H1 (cell line): Measurements from ENCODE around the gene DOCK10. TPM values are rescaled to one million over a fixed set of nuclear protein-coding genes. Genes with fewer than 3 reads are reported as not detected.

Experiments
- CTCF ChIA-PET: fragments of 300-600 bp; sonication (Branson Sonifier 250); formaldehyde crosslinking; loops from one replicate; lab custom pipeline; 2021; ENCODE audit not compliant: partially characterized antibody; lab: Charles Lee
- POLR2A ChIA-PET: fragments of 300-600 bp; sonication (Branson Sonifier 250); formaldehyde crosslinking; loops from one replicate; lab custom pipeline; 2021; ENCODE audit warnings: inconsistent platforms; ENCODE audit not compliant: partially characterized antibody; lab: Charles Lee
- DNase-seq, 2 experiments: peaks; one replicate each; pipeline versions ENCODE4 v3.0.0 to v3.0.0-alpha.2; 2010 to 2022; ENCODE audit warnings: low spot score in 2 of 2, low read depth in 1 of 2, mixed read lengths in 1 of 2
- FAIRE-seq: peaks from 2 replicates; lab custom pipeline; 2011; peaks lifted over from hg19 to GRCh38; lab: Jason Lieb, UNC
- H2AFZ ChIP-seq: 2 replicates; pipeline ENCODE4 v1.8.1; 2012; ENCODE audit warnings: low read length, inconsistent platforms
- H2AK5ac ChIP-seq: 2 replicates; pipeline ENCODE4 v1.6.1; 2013; ENCODE audit warnings: low read depth, low read length
- H2BK120ac ChIP-seq: replicated peaks from 2 replicates; pipeline ENCODE3; 2013; ENCODE audit warnings: low read depth, low read length, inconsistent platforms
- H2BK12ac ChIP-seq: 2 replicates; pipeline ENCODE4 v1.6.1; 2013; ENCODE audit warnings: low read depth, low read length
- H2BK15ac ChIP-seq: 2 replicates; pipeline ENCODE4 v1.6.1; 2013; ENCODE audit warnings: low read length
- H2BK20ac ChIP-seq: 2 replicates; pipeline ENCODE4 v1.6.1; 2013; ENCODE audit warnings: low read length
- H2BK5ac ChIP-seq: 2 replicates; pipeline ENCODE4 v1.6.1; 2013; ENCODE audit warnings: low read depth, low read length
- H3K14ac ChIP-seq: 2 replicates; pipeline ENCODE4 v1.6.1; 2013; ENCODE audit warnings: inconsistent platforms; ENCODE audit not compliant: insufficient read length
- H3K18ac ChIP-seq: 2 replicates; pipeline ENCODE4 v1.6.1; 2013; ENCODE audit warnings: low read length; ENCODE audit errors: extremely low read depth
- H3K23ac ChIP-seq: 2 replicates; pipeline ENCODE4 v1.6.1; 2013; ENCODE audit warnings: inconsistent platforms; ENCODE audit not compliant: insufficient read length
- H3K23me2 ChIP-seq: 2 replicates; pipeline ENCODE4 v1.6.1; 2013; ENCODE audit warnings: low read depth, low read length
- H3K27ac ChIP-seq: 2 replicates; pipeline ENCODE4 v1.6.1; 2011; ENCODE audit warnings: low read depth, low read length, inconsistent platforms
- H3K27me3 ChIP-seq, 4 experiments: replicated peaks in 1 of 4; 1 replicate in 1 of 4; 2 replicates in 3 of 4; pipeline versions ENCODE4 v1.6.1 to v1.8.1; 2011 to 2013; ENCODE audit warnings: low read length in 3 of 4, mild to moderate bottlenecking in 3 of 4, inconsistent platforms in 2 of 4, mixed read lengths in 2 of 4, moderate library complexity in 1 of 4; ENCODE audit not compliant: control insufficient read depth in 3 of 4, insufficient read depth in 3 of 4; ENCODE audit errors: extremely low read depth in 1 of 4
- H3K36me3 ChIP-seq, 4 experiments: 2 replicates each; pipeline versions ENCODE4 v1.6.1 to v1.8.1; 2011 to 2013; ENCODE audit warnings: mild to moderate bottlenecking in 4 of 4, low read length in 3 of 4, moderate library complexity in 2 of 4, control low read depth in 1 of 4, inconsistent platforms in 1 of 4; ENCODE audit not compliant: insufficient read depth in 4 of 4, control insufficient read depth in 2 of 4
- H3K4ac ChIP-seq: replicated peaks from 2 replicates; pipeline ENCODE3; 2013; ENCODE audit warnings: low read length, low read depth, mixed read lengths, inconsistent platforms; ENCODE audit not compliant: insufficient read length
- H3K4me1 ChIP-seq, 4 experiments: replicated peaks in 1 of 4; 1 replicate in 1 of 4; 2 replicates in 3 of 4; pipeline versions ENCODE4 v1.6.1 to v1.8.1; 2011 to 2013; ENCODE audit warnings: low read length in 3 of 4, inconsistent platforms in 2 of 4, mixed read lengths in 1 of 4; ENCODE audit not compliant: insufficient read depth in 4 of 4, control insufficient read depth in 3 of 4
- H3K4me2 ChIP-seq, 2 experiments: 2 replicates each; pipeline versions ENCODE4 v1.6.1 to v1.8.1; 2011 to 2013; ENCODE audit warnings: low read depth in 2 of 2, low read length in 2 of 2, control low read depth in 1 of 2, inconsistent platforms in 1 of 2, mild to moderate bottlenecking in 1 of 2; ENCODE audit not compliant: insufficient read depth in 1 of 2
- H3K4me3 ChIP-seq, 4 experiments: fragments of 200-600, 300-600 bp in 1 of 4; sonication (generic), shearing (Covaris generic), sonication (Bioruptor Twin) in 1 of 4; 2 replicates each; pipeline versions ENCODE4 v1.5.1 to v1.8.1; 2011 to 2016; ENCODE audit warnings: low read length in 4 of 4, low read depth in 3 of 4, control low read depth in 2 of 4, inconsistent platforms in 2 of 4, mild to moderate bottlenecking in 2 of 4, mixed read lengths in 1 of 4, moderate library complexity in 1 of 4; ENCODE audit not compliant: insufficient read depth in 2 of 4; ENCODE audit errors: extremely low read depth in 1 of 4
- H3K56ac ChIP-seq: replicated peaks from 2 replicates; pipeline ENCODE3; 2013; ENCODE audit warnings: low read depth, mild to moderate bottlenecking, mixed read lengths, low read length, inconsistent platforms; ENCODE audit not compliant: insufficient read length
- H3K79me1 ChIP-seq: 2 replicates; pipeline ENCODE4 v1.6.1; 2013; ENCODE audit warnings: low read depth, low read length, control low read depth
- H3K79me2 ChIP-seq, 2 experiments: 2 replicates each; pipeline versions ENCODE4 v1.6.1 to v1.8.1; 2012 to 2013; ENCODE audit warnings: low read length in 2 of 2, mild to moderate bottlenecking in 2 of 2, inconsistent platforms in 1 of 2; ENCODE audit not compliant: insufficient read depth in 2 of 2, control insufficient read depth in 1 of 2
- H3K9ac ChIP-seq, 4 experiments: replicated peaks in 1 of 4; 1 replicate in 1 of 4; 2 replicates in 3 of 4; pipeline versions ENCODE4 v1.6.1 to v1.8.1; 2011 to 2013; ENCODE audit warnings: low read depth in 3 of 4, low read length in 3 of 4, control low read depth in 2 of 4, mild to moderate bottlenecking in 2 of 4, moderate library complexity in 2 of 4, inconsistent platforms in 1 of 4; ENCODE audit errors: extremely low read depth in 1 of 4
- H3K9me3 ChIP-seq, 2 experiments: 2 replicates each; pipeline versions ENCODE4 v1.6.1 to v1.8.1; 2012 to 2013; ENCODE audit warnings: mild to moderate bottlenecking in 2 of 2, moderate library complexity in 2 of 2, control low read depth in 1 of 2, inconsistent platforms in 1 of 2, low read depth in 1 of 2, low read length in 1 of 2, mixed read lengths in 1 of 2; ENCODE audit not compliant: insufficient read depth in 2 of 2
- H4K20me1 ChIP-seq, 2 experiments: replicated peaks in 1 of 2; 2 replicates each; pipeline versions ENCODE3 to v1.8.1; 2011 to 2013; ENCODE audit warnings: inconsistent platforms in 2 of 2, low read length in 2 of 2, mild to moderate bottlenecking in 1 of 2; ENCODE audit not compliant: insufficient read depth in 2 of 2, control insufficient read depth in 1 of 2
- H4K5ac ChIP-seq: 2 replicates; pipeline ENCODE4 v1.6.1; 2013; ENCODE audit warnings: low read length, low read depth, mixed read lengths, inconsistent platforms; ENCODE audit not compliant: insufficient read length
- H4K8ac ChIP-seq: 2 replicates; pipeline ENCODE4 v1.8.0; 2013; ENCODE audit warnings: mild to moderate bottlenecking, moderate library complexity, low read length, inconsistent platforms; ENCODE audit not compliant: insufficient read depth; ENCODE audit errors: extremely low read depth
- H4K91ac ChIP-seq: replicated peaks from 2 replicates; pipeline ENCODE3; 2013; ENCODE audit warnings: low read length, mixed read lengths, inconsistent platforms; ENCODE audit not compliant: insufficient read length
- ATF2 ChIP-seq: IDR thresholded peaks from 2 replicates; pipeline ENCODE4 v1.6.1; 2012; ENCODE audit warnings: low read length, inconsistent platforms
- CREB1 ChIP-seq: IDR thresholded peaks from 2 replicates; pipeline ENCODE4 v1.6.1; 2012; ENCODE audit warnings: inconsistent platforms
- CTBP2 ChIP-seq: IDR thresholded peaks from 2 replicates; pipeline ENCODE4 v1.7.0; 2011; ENCODE audit warnings: borderline replicate concordance, mild to moderate bottlenecking, moderate library complexity, mixed read lengths, low read length; ENCODE audit not compliant: insufficient read depth, insufficient read length
- EZH2 ChIP-seq: fragments of 200-600 bp; sonication (generic); IDR thresholded peaks from 2 replicates; pipeline ENCODE4 v1.7.1; 2012; ENCODE audit warnings: low read depth, mild to moderate bottlenecking, moderate library complexity, low read length, inconsistent platforms; ENCODE audit not compliant: severe bottlenecking
- GABPA ChIP-seq: IDR thresholded peaks from 2 replicates; pipeline ENCODE4 v1.6.1; 2011; ENCODE audit warnings: mild to moderate bottlenecking, low read length, moderate library complexity, borderline replicate concordance; ENCODE audit not compliant: insufficient read depth
- MAX ChIP-seq: IDR thresholded peaks from 2 replicates; pipeline ENCODE4 v1.6.1; 2012; ENCODE audit warnings: inconsistent platforms
- NANOG ChIP-seq: IDR thresholded peaks from 2 replicates; pipeline ENCODE4 v1.6.1; 2011; ENCODE audit warnings: low read length, low read depth, mild to moderate bottlenecking, inconsistent platforms; ENCODE audit not compliant: insufficient read depth, poor library complexity, severe bottlenecking
- POU5F1 ChIP-seq: IDR thresholded peaks from 2 replicates; pipeline ENCODE4 v1.6.1; 2011; ENCODE audit warnings: low read depth, mild to moderate bottlenecking, low read length, moderate library complexity
- RBBP5 ChIP-seq: IDR thresholded peaks from 2 replicates; pipeline ENCODE4 v1.7.1; 2012; ENCODE audit warnings: low read depth, mild to moderate bottlenecking, inconsistent platforms, low read length, moderate library complexity, borderline replicate concordance
- SP1 ChIP-seq: IDR thresholded peaks from 2 replicates; pipeline ENCODE4 v1.6.1; 2011; ENCODE audit warnings: low read depth, low read length
- TAF7 ChIP-seq: optimal IDR thresholded peaks from 2 replicates; pipeline ENCODE3; 2011; ENCODE audit warnings: low read depth, mild to moderate bottlenecking, inconsistent platforms, low read length, moderate library complexity, borderline replicate concordance
- TBP ChIP-seq: IDR thresholded peaks from 2 replicates; pipeline ENCODE4 v1.6.1; 2011; ENCODE audit warnings: low read depth, low read length, improper control_type of control experiment
- ZNF274 ChIP-seq: IDR thresholded peaks from 2 replicates; pipeline ENCODE4 v1.7.0; 2012; ENCODE audit warnings: low read length, borderline replicate concordance; ENCODE audit errors: extremely low read depth
- WGBS, 2 experiments: shearing (Covaris generic) in 1 of 2; methylation state at CpG; one replicate each; pipeline versions ENCODE4 v1.1.6 to v1.1.7; 2013 to 2015; ENCODE audit warnings: low lambda C conversion rate in 2 of 2, mixed read lengths in 2 of 2, inconsistent platforms in 1 of 2, low coverage in 1 of 2, missing lambda C conversion rate in 1 of 2; ENCODE audit not compliant: insufficient replicate concordance in 2 of 2, insufficient coverage in 1 of 2, insufficient read length in 1 of 2; ENCODE audit errors: extremely low coverage in 1 of 2, missing lambda C conversion rate in 1 of 2; 5-methylcytosine and 5-hydroxymethylcytosine counted together
- polyA plus RNA-seq, 7 experiments: library from polyadenylated mRNA; depleted of rRNA in 3 of 7; stranded (reverse) in 5 of 7; unstranded in 2 of 7; fragments of >200 nt in 5 of 7; fragments of 200-250 nt in 2 of 7; gene quantifications; 1 replicate in 5 of 7; 2 replicates in 1 of 7; 4 replicates in 1 of 7; pipeline versions ENCODE4 v1.2.1 to v1.2.3, GENCODE V29; 2011 to 2013; ENCODE audit warnings: missing spikeins in 2 of 7, mixed read lengths in 2 of 7
- total RNA-seq: library from RNA; stranded (reverse); fragmentation: NEBNext Ultra II Directional; extraction: Animal tissue kit (Norgen Biotek cat#: 25700); gene quantifications from 2 replicates; pipeline ENCODE4 v1.2.1, GENCODE V29; 2021

Gene DOCK10
- total and polyA plus RNA-seq, 2 of the 8 experiments (the other 6 are each of a cell fraction or from before 2014, with no cell fraction given), result 0.33 to 1.6 TPM

GRCh38 chr2:225086439-225086838 is 44.2 kb upstream of the DOCK10 start:
- Histone ChIP-seq H2BK15ac (no peak overlapping the region), H3K27me3 (no peaks in the 10 kb centered on the region; a peak in 1 of 7 replicates), H4K5ac (no peak overlapping the region), H3K9me3 (no peaks in the 10 kb centered on the region), H2AK5ac (no peak overlapping the region), H3K4ac (no peak overlapping the region), H3K14ac (no peak overlapping the region), H3K4me2 (no peak overlapping the region), H3K79me2 (no peaks in the 10 kb centered on the region), H2BK5ac (no peak overlapping the region), H3K4me1 (no peaks in the 10 kb centered on the region), H2BK12ac (no peak overlapping the region), H3K9ac (no peak overlapping the region), H3K23me2 (no peaks in the 10 kb centered on the region), H4K91ac (no peak overlapping the region), H4K8ac (no peak overlapping the region), H3K56ac (no peak overlapping the region), H3K79me1 (no peaks in the 10 kb centered on the region), H2BK20ac (no peak overlapping the region), H3K23ac (no peak overlapping the region), H2BK120ac (no peak overlapping the region), H4K20me1 (peaks cover 0 to 1% of the 10 kb centered on the region in 2 experiments), H3K4me3 (no peak overlapping the region), H3K27ac (no peak overlapping the region), H2AFZ (no peak overlapping the region), H3K18ac (no peak overlapping the region), H3K36me3 (no peaks in the 10 kb centered on the region)
- WGBS, 2 experiments, result 87% methylated on average over 4 of the region's 4 CpGs; no CpG with 5 or more reads in 1 of the 2 experiments
- CTCF ChIA-PET, result no interaction called here
- FAIRE-seq, result no peak
- no peak for DNase-seq
- POLR2A ChIA-PET, result no interaction called here
- no peak for TF ChIP-seq NANOG
- no peak for TF ChIP-seq RBBP5
- no peak for TF ChIP-seq CREB1
- no peak for TF ChIP-seq EZH2
- TF ChIP-seq POU5F1, result no peak
- TF ChIP-seq TBP, result no peak
- no peak for TF ChIP-seq GABPA
- no peak for TF ChIP-seq CTBP2
- TF ChIP-seq ZNF274, result no peak
- no peak for TF ChIP-seq TAF7
- TF ChIP-seq SP1, result no peak
- TF ChIP-seq MAX, result no peak
- no peak for TF ChIP-seq ATF2
